K562 (cell line): ENCODE data around the gene MDM4. TPM values are rescaled to one million over a fixed set of nuclear protein-coding genes. Genes with fewer than 3 reads are reported as not detected.

ENCODE experiments used
- ASH1L ChIP-seq: fragments of 450-650 bp; IDR thresholded peaks from 2 replicates; pipeline ENCODE4 v1.6.1; 2018; ENCODE audit warnings: borderline replicate concordance, mild to moderate bottlenecking, low read depth; ENCODE audit not compliant: partially characterized antibody
- EGR1 ChIP-seq: fragments of 450-650 bp; conservative IDR thresholded peaks from 2 replicates; pipeline ENCODE4 v1.6.1; 2017; ENCODE audit warnings: mild to moderate bottlenecking
- ELF4 ChIP-seq: fragments of 450-650 bp; formaldehyde crosslinking; IDR thresholded peaks from 2 replicates; pipeline ENCODE4 v1.4.0; 2022; ENCODE audit warnings: missing genetic modification characterization
- FIP1L1 ChIP-seq: fragments of 200-400 bp; formaldehyde crosslinking; IDR thresholded peaks from 2 replicates; pipeline ENCODE4 v1.6.1; 2018; ENCODE audit warnings: mild to moderate bottlenecking, low read depth, low read length; ENCODE audit not compliant: poor library complexity, severe bottlenecking
- HDAC1 ChIP-seq, 2 experiments: fragments of 450-650 bp; IDR thresholded peaks; 2 replicates each; pipeline ENCODE4 v1.6.1; 2016 to 2017; ENCODE audit warnings: inconsistent platforms in 1 of 2, mild to moderate bottlenecking in 1 of 2, moderate library complexity in 1 of 2
- KDM4B ChIP-seq, 2 experiments: fragments of 450-650 bp in 1 of 2; sonication (generic) in 1 of 2; IDR thresholded peaks; 2 replicates each; pipeline ENCODE4 v1.6.1; 2016 to 2017; ENCODE audit warnings: borderline replicate concordance in 2 of 2, antibody characterized with exemption in 1 of 2, low read depth in 1 of 2, mild to moderate bottlenecking in 1 of 2
- MTF1 ChIP-seq: fragments of 250-450 bp; sonication (Bioruptor Pico); IDR thresholded peaks from 2 replicates; pipeline ENCODE4 v1.9.0; 2021; ENCODE audit warnings: moderate library complexity, mild to moderate bottlenecking, inconsistent platforms, borderline replicate concordance
- PHF21A ChIP-seq: fragments of 450-650 bp; IDR thresholded peaks from 2 replicates; pipeline ENCODE4 v1.6.1; 2017; ENCODE audit warnings: low read depth, borderline replicate concordance
- PYGO2 ChIP-seq: fragments of 450-650 bp; IDR thresholded peaks from 2 replicates; pipeline ENCODE4 v1.6.1; 2016; ENCODE audit warnings: mild to moderate bottlenecking, missing genetic modification characterization, moderate library complexity, missing compliant biosample characterization
- SMARCB1 ChIP-seq: IDR thresholded peaks from 2 replicates; pipeline ENCODE4 v1.6.1; 2011; ENCODE audit warnings: improper control_type of control experiment, low read depth; ENCODE audit not compliant: insufficient read length
- TEAD4 ChIP-seq, 2 experiments: sonication (generic) in 1 of 2; formaldehyde crosslinking in 1 of 2; IDR thresholded peaks; 2 replicates each; pipeline versions ENCODE4 v1.6.1 to v1.8.0; 2012 to 2022; ENCODE audit warnings: borderline replicate concordance in 1 of 2, inconsistent platforms in 1 of 2, low read length in 1 of 2, mild to moderate bottlenecking in 1 of 2, missing genetic modification reagents in 1 of 2
- ZBTB12 ChIP-seq: fragments of 250-450 bp; sonication (Bioruptor Pico); IDR thresholded peaks from 2 replicates; pipeline ENCODE4 v1.4.0; 2020
- ZKSCAN1 ChIP-seq: fragments of 150-350 bp; IDR thresholded peaks from 2 replicates; pipeline ENCODE4 v1.6.1; 2016; ENCODE audit warnings: low read depth, low read length
- ZNF408 ChIP-seq: fragments of 250-450 bp; sonication (Bioruptor Pico); IDR thresholded peaks from 2 replicates; pipeline ENCODE4 v1.4.0; 2020; ENCODE audit warnings: low read depth, mild to moderate bottlenecking, moderate library complexity
- ZNF449 ChIP-seq: fragments of 250-450 bp; sonication (Bioruptor Pico); IDR thresholded peaks from 2 replicates; pipeline ENCODE4 v1.8.0; 2022; ENCODE audit warnings: moderate library complexity, mild to moderate bottlenecking, inconsistent platforms
- polyA plus RNA-seq, 8 experiments: library from polyadenylated mRNA; depleted of rRNA in 4 of 8; stranded (reverse) in 5 of 8; unstranded in 3 of 8; fragments of >200 nt; fragmentation: Nextera tagmentation in 2 of 8; fragmentation: Illumina TruSeq in 1 of 8; extraction: Ambion mirVana in 2 of 8; extraction: Trizol in 1 of 8; gene quantifications; 2 replicates each; pipeline versions ENCODE4 v1.2.1 to v1.2.3, GENCODE V29; 2011 to 2014; ENCODE audit warnings: inconsistent platforms in 1 of 8, missing spikeins in 1 of 8
- total RNA-seq, 7 experiments: library from RNA; depleted of rRNA in 6 of 7; stranded (reverse); fragments of >200 nt in 6 of 7; fragmentation: Illumina TruSeq in 2 of 7; extraction: Trizol in 2 of 7; gene quantifications; 2 replicates each; pipeline versions ENCODE4 v1.2.1 to v1.2.3, GENCODE V29; 2011 to 2021; ENCODE audit warnings: low replicate concordance in 1 of 7
- TF ChIP-seq, protein P1 (sequence below), 2 experiments: fragments of 450-650 bp; IDR thresholded peaks; 2 replicates each; pipeline ENCODE4 v1.6.1; 2016; ENCODE audit warnings: mild to moderate bottlenecking in 2 of 2, borderline replicate concordance in 1 of 2, low read depth in 1 of 2, moderate library complexity in 1 of 2

Gene MDM4
- total and polyA plus RNA-seq, 9 of the 15 experiments (the other 6 are each of a cell fraction or from before 2014, with no cell fraction given), result 3.3 to 61.7 (median 21.2) TPM

DNA sequence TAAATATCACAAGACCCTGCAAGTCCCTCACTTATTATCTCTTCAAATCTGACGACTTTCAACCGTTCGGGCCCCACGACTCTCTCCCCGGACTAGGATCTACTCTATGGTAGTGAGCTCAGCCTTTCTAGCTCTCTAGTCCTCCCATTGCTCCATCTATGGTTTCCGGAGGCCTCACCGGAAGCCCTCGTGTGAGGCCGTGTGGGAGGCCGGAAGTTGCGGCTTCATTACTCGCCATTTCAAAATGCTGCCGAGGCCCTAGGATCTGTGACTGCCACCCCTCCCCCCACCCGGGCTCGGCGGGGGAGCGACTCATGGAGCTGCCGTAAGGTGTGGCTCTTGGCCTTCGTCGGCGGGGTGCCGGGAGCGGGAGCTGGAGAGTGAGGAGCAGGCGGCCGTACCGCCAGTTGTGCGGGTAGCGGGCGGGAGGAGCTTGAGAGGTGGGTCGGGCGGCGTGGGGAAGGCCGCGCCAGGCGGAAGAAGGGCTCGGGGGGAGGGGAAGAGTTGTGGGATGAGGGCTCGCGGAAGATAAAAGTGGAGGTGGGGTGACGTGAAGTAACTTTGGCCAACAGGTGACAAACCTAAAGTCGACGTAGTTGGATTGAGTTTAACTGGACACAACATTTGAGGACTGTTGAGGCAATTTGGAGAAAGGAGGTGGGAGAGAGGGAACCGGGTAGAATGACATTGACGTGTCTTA, at the start of gene MDM4 (continued):
- TF ChIP-seq, protein P1, sequence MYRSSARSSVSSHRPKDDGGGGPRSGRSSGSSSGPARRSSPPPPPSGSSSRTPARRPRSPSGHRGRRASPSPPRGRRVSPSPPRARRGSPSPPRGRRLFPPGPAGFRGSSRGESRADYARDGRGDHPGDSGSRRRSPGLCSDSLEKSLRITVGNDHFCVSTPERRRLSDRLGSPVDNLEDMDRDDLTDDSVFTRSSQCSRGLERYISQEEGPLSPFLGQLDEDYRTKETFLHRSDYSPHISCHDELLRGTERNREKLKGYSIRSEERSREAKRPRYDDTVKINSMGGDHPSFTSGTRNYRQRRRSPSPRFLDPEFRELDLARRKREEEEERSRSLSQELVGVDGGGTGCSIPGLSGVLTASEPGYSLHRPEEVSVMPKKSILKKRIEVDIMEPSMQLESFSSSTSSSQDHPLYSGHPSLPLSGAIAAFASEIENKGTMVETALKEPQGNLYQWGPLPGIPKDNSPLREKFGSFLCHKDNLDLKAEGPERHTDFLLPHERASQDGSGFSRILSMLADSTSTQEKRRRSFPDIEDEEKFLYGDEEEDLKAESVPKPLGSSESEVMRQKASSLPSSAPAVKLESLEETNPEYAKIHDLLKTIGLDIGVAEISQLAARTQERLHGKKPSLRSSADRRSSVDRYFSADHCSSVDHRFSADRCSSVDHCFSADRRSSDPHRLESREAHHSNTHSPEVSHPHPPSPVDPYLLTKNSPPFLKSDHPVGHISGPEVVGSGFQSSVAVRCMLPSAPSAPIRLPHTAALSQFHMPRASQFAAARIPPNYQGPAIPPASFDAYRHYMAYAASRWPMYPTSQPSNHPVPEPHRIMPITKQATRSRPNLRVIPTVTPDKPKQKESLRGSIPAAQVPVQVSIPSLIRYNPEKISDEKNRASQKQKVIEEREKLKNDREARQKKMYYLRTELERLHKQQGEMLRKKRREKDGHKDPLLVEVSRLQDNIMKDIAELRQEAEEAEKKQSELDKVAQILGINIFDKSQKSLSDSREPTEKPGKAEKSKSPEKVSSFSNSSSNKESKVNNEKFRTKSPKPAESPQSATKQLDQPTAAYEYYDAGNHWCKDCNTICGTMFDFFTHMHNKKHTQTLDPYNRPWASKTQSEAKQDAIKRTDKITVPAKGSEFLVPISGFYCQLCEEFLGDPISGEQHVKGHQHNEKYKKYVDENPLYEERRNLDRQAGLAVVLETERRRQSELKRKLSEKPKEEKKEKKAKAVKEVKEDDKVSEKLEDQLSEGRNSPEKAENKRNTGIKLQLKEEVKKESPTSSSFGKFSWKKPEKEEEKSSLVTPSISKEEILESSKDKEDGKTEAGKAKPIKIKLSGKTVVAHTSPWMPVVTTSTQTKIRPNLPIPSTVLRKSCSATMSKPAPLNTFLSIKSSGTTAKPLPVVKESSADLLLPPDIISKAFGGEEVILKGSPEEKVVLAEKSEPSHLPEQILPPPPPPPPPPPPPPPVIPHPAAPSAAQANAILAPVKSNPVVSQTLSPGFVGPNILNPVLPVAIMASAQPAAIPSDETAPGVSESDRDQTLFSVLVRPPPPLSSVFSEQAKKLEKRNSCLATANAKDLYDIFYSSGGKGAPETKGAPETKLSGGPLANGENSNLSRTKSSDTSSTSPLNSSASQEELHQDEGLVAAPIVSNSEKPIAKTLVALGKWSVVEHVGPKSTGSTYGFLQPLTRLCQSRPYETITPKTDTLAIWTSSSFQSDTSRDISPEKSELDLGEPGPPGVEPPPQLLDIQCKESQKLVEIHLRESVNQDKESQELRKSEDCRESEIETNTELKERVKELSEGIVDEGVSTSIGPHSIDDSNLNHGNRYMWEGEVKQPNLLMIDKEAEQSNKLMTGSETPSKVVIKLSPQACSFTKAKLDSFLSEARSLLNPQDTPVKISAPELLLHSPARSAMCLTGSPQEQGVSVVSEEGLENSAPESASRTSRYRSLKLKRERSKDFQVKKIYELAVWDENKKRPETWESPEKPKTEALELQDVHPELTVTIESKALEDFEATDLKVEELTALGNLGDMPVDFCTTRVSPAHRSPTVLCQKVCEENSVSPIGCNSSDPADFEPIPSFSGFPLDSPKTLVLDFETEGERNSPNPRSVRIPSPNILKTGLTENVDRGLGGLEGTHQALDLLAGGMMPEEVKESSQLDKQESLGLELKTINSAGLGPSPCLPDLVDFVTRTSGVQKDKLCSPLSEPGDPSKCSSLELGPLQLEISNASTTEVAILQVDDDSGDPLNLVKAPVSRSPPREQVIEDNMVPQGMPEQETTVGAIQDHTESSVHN (IDR thresholded peaks at IDR 0.05; ENCODE audit: borderline replicate concordance in 1 of 2, low read depth in 1 of 2), result no peak
- TF ChIP-seq FIP1L1 (peak; percentile 98), ZBTB12 (CRISPR knock-in tag) (peak; percentile 74), SMARCB1 (no peak), PYGO2 (tag) (no peak), MTF1 (CRISPR knock-in tag) (no peak), ZNF449 (CRISPR knock-in tag) (no peak), ASH1L (peak; percentile 65), PHF21A (peak; percentile 59; the same call in 1 of the 2 replicates), ELF4 (CRISPR knock-in tag) (peak; percentile 94), ZKSCAN1 (peak; percentile 70), HDAC1 (IDR thresholded peaks at IDR 0.05) (peak in 1 of 2 experiments; percentile 98; a peak in 2 of 4 replicates), TEAD4 (IDR thresholded peaks at IDR 0.05; ENCODE audit: low read length) (0 out of 2 replicates have a peak, but pooled peaks have one; percentile 11), TEAD4 (CRISPR knock-in tag; IDR thresholded peaks at IDR 0.05; ENCODE audit: borderline replicate concordance) (no peak), EGR1 (peak; percentile 86), KDM4B (IDR thresholded peaks at IDR 0.05; ENCODE audit: borderline replicate concordance in 2 of 2, low read depth in 1 of 2) (peak in 1 of 2 experiments; percentile 85; a peak in 1 of 4 replicates), ZNF408 (CRISPR knock-in tag) (no peak)
